ENCODE results near the gene CALM1.

The CALM1 gene

GRCh38 chr14:90407230-90407629, 10.4 kb downstream of the CALM1 start:
- no peaks in the 10 kb centered on the region for H3K4me1 ChIP-seq (ENCODE audit: control insufficient read depth, insufficient read depth, low read length)
- 88 to 97% methylated on average over 2 to 3 of the region's 3 CpGs for WGBS, 2 experiments
- no peak overlapping the region for H3K4me3 ChIP-seq (ENCODE audit: insufficient read depth, low read depth, low read length)
- H3K36me3 ChIP-seq (ENCODE audit: control insufficient read depth, insufficient read depth, low read length), result peaks cover 27% of the 10 kb centered on the region
- H3K27me3 ChIP-seq (ENCODE audit: control insufficient read depth, insufficient read depth, low read length, poor library complexity, severe bottlenecking), result no peaks in the 10 kb centered on the region
- H3K9me3 ChIP-seq (ENCODE audit: control insufficient read depth, low read length), result no peaks in the 10 kb centered on the region
- no peak overlapping the region for H3K27ac ChIP-seq (ENCODE audit: insufficient read depth, low read depth, low read length, poor library complexity, severe bottlenecking)

DNA sequence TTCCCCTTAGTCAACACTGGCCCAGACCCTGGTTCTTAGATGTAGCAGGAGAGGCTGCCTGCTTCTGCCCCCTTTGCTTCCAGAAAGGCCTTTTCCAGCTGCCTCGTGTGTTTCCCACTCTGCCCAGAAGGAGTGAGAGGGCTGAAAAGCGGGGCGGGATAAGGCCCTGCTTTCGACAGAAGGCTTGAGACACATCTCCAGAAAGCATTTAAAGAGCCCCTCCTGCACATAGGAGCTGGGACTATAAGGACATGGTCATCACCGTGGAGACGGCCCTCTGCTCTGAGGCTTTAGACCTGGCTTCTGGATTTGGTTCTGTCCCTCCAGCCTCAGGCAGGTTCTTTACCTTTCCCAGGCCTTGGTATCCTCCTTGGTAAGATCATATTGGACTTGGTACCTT, 11.9 kb downstream of the CALM1 start:
- no peak overlapping the region for H3K27ac ChIP-seq (ENCODE audit: insufficient read depth, low read depth, low read length, poor library complexity, severe bottlenecking)
- peaks cover 12% of the 10 kb centered on the region for H3K36me3 ChIP-seq (ENCODE audit: control insufficient read depth, insufficient read depth, low read length)
- H3K4me1 ChIP-seq (ENCODE audit: control insufficient read depth, insufficient read depth, low read length), result no peaks in the 10 kb centered on the region
- WGBS, 2 experiments, result 76 to 82% methylated on average over 6 of the region's 6 CpGs
- no peak overlapping the region for H3K4me3 ChIP-seq (ENCODE audit: insufficient read depth, low read depth, low read length)
- H3K9me3 ChIP-seq (ENCODE audit: control insufficient read depth, low read length), result no peaks in the 10 kb centered on the region
- H3K27me3 ChIP-seq (ENCODE audit: control insufficient read depth, insufficient read depth, low read length, poor library complexity, severe bottlenecking), result no peaks in the 10 kb centered on the region

DNA sequence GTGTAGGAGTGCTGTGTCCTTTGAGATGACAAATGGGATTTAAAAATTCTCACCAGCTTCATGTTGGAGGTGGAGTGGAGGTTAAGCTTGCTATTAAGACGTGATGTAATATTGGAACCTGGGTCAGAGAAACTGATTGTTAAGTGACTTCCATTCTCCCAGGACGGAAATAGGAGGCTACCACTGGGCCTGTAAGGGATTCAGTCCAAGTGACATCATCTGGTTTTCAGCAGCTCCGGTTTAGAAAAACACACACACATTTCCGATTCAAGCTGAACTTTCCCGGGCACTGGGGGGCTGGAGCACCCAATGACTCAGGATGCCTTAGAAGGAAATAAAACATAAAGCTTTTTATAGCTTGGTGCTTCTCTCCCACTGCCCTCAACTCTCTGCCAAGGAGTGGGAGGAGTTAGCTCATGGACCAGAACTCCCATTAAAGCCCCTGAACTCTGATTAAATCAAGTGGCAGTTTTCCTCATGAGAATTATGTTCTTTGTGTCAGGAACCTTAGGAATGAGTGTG, 12.4 kb downstream of the CALM1 start:
- H3K36me3 ChIP-seq (ENCODE audit: control insufficient read depth, insufficient read depth, low read length), result peaks cover 7% of the 10 kb centered on the region
- no peaks in the 10 kb centered on the region for H3K27me3 ChIP-seq (ENCODE audit: control insufficient read depth, insufficient read depth, low read length, poor library complexity, severe bottlenecking)
- 86 to 88% methylated on average over 5 of the region's 5 CpGs for WGBS, 2 experiments
- H3K4me1 ChIP-seq (ENCODE audit: control insufficient read depth, insufficient read depth, low read length), result no peaks in the 10 kb centered on the region
- no peak overlapping the region for H3K4me3 ChIP-seq (ENCODE audit: insufficient read depth, low read depth, low read length)
- H3K27ac ChIP-seq (ENCODE audit: insufficient read depth, low read depth, low read length, poor library complexity, severe bottlenecking), result no peak overlapping the region
- no peaks in the 10 kb centered on the region for H3K9me3 ChIP-seq (ENCODE audit: control insufficient read depth, low read length)

- no peaks in the 10 kb centered on the region for H3K27me3 ChIP-seq (ENCODE audit: control insufficient read depth, insufficient read depth, low read length, poor library complexity, severe bottlenecking)
- no peaks in the 10 kb centered on the region for H3K36me3 ChIP-seq (ENCODE audit: control insufficient read depth, insufficient read depth, low read length)
- H3K9me3 ChIP-seq (ENCODE audit: control insufficient read depth, low read length), result no peaks in the 10 kb centered on the region
- WGBS, 2 experiments, result 87 to 92% methylated on average over 1 to 2 of the region's 2 CpGs
- no peaks in the 10 kb centered on the region for H3K4me1 ChIP-seq (ENCODE audit: control insufficient read depth, insufficient read depth, low read length)
- H3K27ac ChIP-seq (ENCODE audit: insufficient read depth, low read depth, low read length, poor library complexity, severe bottlenecking), result no peak overlapping the region
- H3K4me3 ChIP-seq (ENCODE audit: insufficient read depth, low read depth, low read length), result no peak overlapping the region
These were observed 15.2 kb downstream of the CALM1 start for GRCh38 chr14:90412058-90412457.

DNA sequence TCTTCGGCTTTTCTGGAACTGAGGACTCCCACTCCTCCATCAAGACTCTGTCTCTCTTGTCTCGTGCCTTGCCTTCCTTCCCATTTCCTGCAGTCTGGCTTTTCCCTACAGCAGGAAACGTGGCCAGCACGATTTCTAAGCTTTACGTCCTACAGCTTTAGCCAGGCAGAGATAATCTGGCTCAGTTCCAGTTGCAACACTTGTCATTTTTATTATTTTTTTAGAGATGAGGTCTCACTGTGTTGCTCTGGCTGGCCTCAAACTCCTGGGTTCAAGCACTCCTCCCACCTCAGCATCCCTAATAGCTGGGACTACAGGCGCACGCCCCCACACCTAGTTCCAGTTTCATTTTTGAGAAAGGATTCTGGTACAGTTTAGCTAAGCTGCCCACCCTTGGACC, 19.9 kb downstream of the CALM1 start:
- Histone ChIP-seq H3K9me3 (ENCODE audit: control insufficient read depth, low read length) (no peaks in the 10 kb centered on the region), H3K4me1 (ENCODE audit: control insufficient read depth, insufficient read depth, low read length) (no peaks in the 10 kb centered on the region), H3K27me3 (ENCODE audit: control insufficient read depth, insufficient read depth, low read length, poor library complexity, severe bottlenecking) (no peaks in the 10 kb centered on the region), H3K27ac (ENCODE audit: insufficient read depth, low read depth, low read length, poor library complexity, severe bottlenecking) (no peak overlapping the region), H3K4me3 (ENCODE audit: insufficient read depth, low read depth, low read length) (no peak overlapping the region), H3K36me3 (ENCODE audit: control insufficient read depth, insufficient read depth, low read length) (no peaks in the 10 kb centered on the region)
- WGBS, 2 experiments, result 68 to 69% methylated on average over 7 of the region's 7 CpGs

DNA sequence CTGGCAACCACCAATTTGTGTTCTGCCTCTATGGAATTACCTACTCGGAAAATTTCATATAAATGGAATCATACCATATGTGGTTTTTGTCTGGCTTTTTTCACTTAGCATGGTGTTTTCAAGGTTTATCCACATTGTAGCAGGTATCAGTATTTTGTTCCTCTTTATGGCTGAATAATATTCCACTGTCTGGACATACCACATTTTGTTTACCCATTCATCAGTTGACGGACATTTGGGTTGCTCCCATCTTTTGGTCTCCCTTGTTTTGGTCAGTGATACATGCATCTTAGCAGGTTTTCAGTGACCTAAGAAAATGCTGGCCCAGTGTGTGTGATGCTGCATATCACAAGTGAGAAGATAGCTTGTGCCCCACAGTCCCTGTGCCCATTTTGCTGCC, 21.2 kb downstream of the CALM1 start:
- Histone ChIP-seq H3K4me3 (ENCODE audit: insufficient read depth, low read depth, low read length) (no peak overlapping the region), H3K36me3 (ENCODE audit: control insufficient read depth, insufficient read depth, low read length) (no peaks in the 10 kb centered on the region), H3K27me3 (ENCODE audit: control insufficient read depth, insufficient read depth, low read length, poor library complexity, severe bottlenecking) (no peaks in the 10 kb centered on the region), H3K4me1 (ENCODE audit: control insufficient read depth, insufficient read depth, low read length) (no peaks in the 10 kb centered on the region), H3K9me3 (ENCODE audit: control insufficient read depth, low read length) (no peaks in the 10 kb centered on the region), H3K27ac (ENCODE audit: insufficient read depth, low read depth, low read length, poor library complexity, severe bottlenecking) (no peak overlapping the region)
- WGBS, 2 experiments, result 90 to 92% methylated on average over 2 of the region's 2 CpGs

DNA sequence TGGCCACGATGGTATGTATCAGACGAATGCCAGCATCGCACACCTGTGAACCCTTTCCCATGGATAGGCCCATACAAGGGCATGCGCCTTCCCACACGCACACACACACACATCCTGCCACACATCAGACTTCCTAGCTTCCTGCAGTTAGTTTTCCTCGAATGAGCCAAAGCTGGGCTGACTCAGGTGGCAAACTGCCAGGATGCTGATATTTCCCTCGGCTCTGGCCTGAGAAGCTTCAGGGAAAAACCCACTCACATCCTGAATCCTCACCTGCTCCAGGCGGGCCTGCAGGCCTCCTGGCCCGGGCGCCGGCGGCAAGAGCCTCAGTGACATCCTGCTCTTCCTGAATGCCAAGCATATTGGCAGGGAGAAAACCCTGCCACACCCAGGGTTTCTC, 22.4 kb downstream of the CALM1 start:
- H3K9me3 ChIP-seq (ENCODE audit: control insufficient read depth, low read length), result no peaks in the 10 kb centered on the region
- WGBS, 2 experiments, result 91 to 93% methylated on average over 12 of the region's 12 CpGs

GRCh38 chr14:90421001-90421631, 24.3 kb downstream of the CALM1 start:
- Histone ChIP-seq H3K4me3 (ENCODE audit: insufficient read depth, low read depth, low read length) (no peak overlapping the region), H3K4me1 (ENCODE audit: control insufficient read depth, insufficient read depth, low read length) (peaks cover 3% of the 10 kb centered on the region), H3K27ac (ENCODE audit: insufficient read depth, low read depth, low read length, poor library complexity, severe bottlenecking) (no peak overlapping the region), H3K9me3 (ENCODE audit: control insufficient read depth, low read length) (no peaks in the 10 kb centered on the region), H3K27me3 (ENCODE audit: control insufficient read depth, insufficient read depth, low read length, poor library complexity, severe bottlenecking) (no peaks in the 10 kb centered on the region), H3K36me3 (ENCODE audit: control insufficient read depth, insufficient read depth, low read length) (no peaks in the 10 kb centered on the region)
- WGBS, 2 experiments, result 64 to 72% methylated on average over 7 of the region's 7 CpGs

More for the DNA sequence above, 22.4 kb downstream of the CALM1 start:
- Histone ChIP-seq H3K27ac (ENCODE audit: insufficient read depth, low read depth, low read length, poor library complexity, severe bottlenecking) (no peak overlapping the region), H3K27me3 (ENCODE audit: control insufficient read depth, insufficient read depth, low read length, poor library complexity, severe bottlenecking) (no peaks in the 10 kb centered on the region), H3K4me1 (ENCODE audit: control insufficient read depth, insufficient read depth, low read length) (peaks cover 3% of the 10 kb centered on the region), H3K36me3 (ENCODE audit: control insufficient read depth, insufficient read depth, low read length) (no peaks in the 10 kb centered on the region), H3K4me3 (ENCODE audit: insufficient read depth, low read depth, low read length) (no peak overlapping the region)

DNA sequence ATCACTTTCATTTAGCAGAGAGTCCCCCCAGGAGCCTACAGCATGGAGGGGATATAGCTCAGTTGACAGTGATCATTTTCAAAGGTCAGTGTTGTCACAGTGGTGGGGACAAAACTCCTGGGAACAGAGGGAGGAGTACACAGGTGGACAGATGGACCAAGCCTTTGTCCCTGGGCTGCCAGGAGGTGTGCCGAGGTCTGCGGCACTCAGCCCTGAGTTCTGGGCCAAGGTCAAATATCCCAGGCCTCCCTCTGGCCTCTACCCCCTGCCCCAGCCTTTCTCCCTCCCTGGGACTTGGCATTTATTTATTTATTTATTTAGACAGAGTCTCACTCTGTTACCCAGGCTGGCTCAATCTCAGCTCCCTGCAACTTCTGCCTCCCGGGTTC, 24.8 kb downstream of the CALM1 start:
- H3K36me3 ChIP-seq (ENCODE audit: control insufficient read depth, insufficient read depth, low read length), result no peaks in the 10 kb centered on the region
- 85 to 92% methylated on average over 3 of the region's 3 CpGs for WGBS, 2 experiments
- H3K27me3 ChIP-seq (ENCODE audit: control insufficient read depth, insufficient read depth, low read length, poor library complexity, severe bottlenecking), result no peaks in the 10 kb centered on the region
- no peak overlapping the region for H3K4me3 ChIP-seq (ENCODE audit: insufficient read depth, low read depth, low read length)
- no peaks in the 10 kb centered on the region for H3K9me3 ChIP-seq (ENCODE audit: control insufficient read depth, low read length)
- peaks cover 3% of the 10 kb centered on the region for H3K4me1 ChIP-seq (ENCODE audit: control insufficient read depth, insufficient read depth, low read length)
- no peak overlapping the region for H3K27ac ChIP-seq (ENCODE audit: insufficient read depth, low read depth, low read length, poor library complexity, severe bottlenecking)

- 91 to 93% methylated on average over 13 of the region's 13 CpGs for WGBS, 2 experiments
- H3K27ac ChIP-seq (ENCODE audit: insufficient read depth, low read depth, low read length, poor library complexity, severe bottlenecking), result no peak overlapping the region
- no peaks in the 10 kb centered on the region for H3K36me3 ChIP-seq (ENCODE audit: control insufficient read depth, insufficient read depth, low read length)
- H3K9me3 ChIP-seq (ENCODE audit: control insufficient read depth, low read length), result no peaks in the 10 kb centered on the region
- H3K27me3 ChIP-seq (ENCODE audit: control insufficient read depth, insufficient read depth, low read length, poor library complexity, severe bottlenecking), result no peaks in the 10 kb centered on the region
- H3K4me3 ChIP-seq (ENCODE audit: insufficient read depth, low read depth, low read length), result no peak overlapping the region
- H3K4me1 ChIP-seq (ENCODE audit: control insufficient read depth, insufficient read depth, low read length), result peaks cover 3% of the 10 kb centered on the region
These were observed 26.3 kb downstream of the CALM1 start for GRCh38 chr14:90423166-90423565.

Data from ectodermal cell (in vitro differentiated cells).